Right lobe of liver (tissue), 6 donors: ENCODE data around the gene ASXL1. TPM values are rescaled to one million over a fixed set of nuclear protein-coding genes. Genes with fewer than 3 reads are reported as not detected.
"Not testable (repeated sequence)": the region's sequence is repeated elsewhere in the genome, so short reads cannot be mapped to it uniquely, and the experiment has no call there.

ENCODE experiments used
- ATAC-seq, 4 donors: fragments of 200-7000 bp; cut with Tn5 transposase; one replicate each; pipeline ENCODE4 v1.9.1; 2020; ENCODE audit warnings: mild to moderate bottlenecking in 4 of 4, moderate library complexity in 4 of 4
- DNase-seq, 3 donors: peaks; one replicate each; pipeline ENCODE4 v3.0.0-alpha.2; 2020
- H3K27ac ChIP-seq, 3 donors: fragments of 200-600 bp; one replicate each; pipeline ENCODE4 v1.8.0; 2022
- H3K27me3 ChIP-seq, 2 donors: fragments of 200-600 bp; one replicate each; pipeline ENCODE4 v1.8.0; 2022
- H3K36me3 ChIP-seq, 4 donors: fragments of 200-600 bp; sonication (generic) in 1 of 4; one replicate each; pipeline versions ENCODE4 v1.5.1 to v1.8.0; 2017 to 2022; ENCODE audit warnings: control low read depth in 1 of 4
- H3K4me1 ChIP-seq, 4 donors: fragments of 200-600 bp; sonication (generic) in 1 of 4; one replicate each; pipeline versions ENCODE4 v1.5.1 to v1.8.0; 2017 to 2022; ENCODE audit warnings: control low read depth in 1 of 4
- H3K4me3 ChIP-seq, 3 donors: fragments of 200-600 bp; one replicate each; pipeline ENCODE4 v1.8.0; 2022
- H3K9me3 ChIP-seq, 4 donors: fragments of 200-600 bp; sonication (generic) in 1 of 4; one replicate each; pipeline versions ENCODE4 v1.5.1 to v1.8.0; 2017 to 2022; ENCODE audit warnings: control low read depth in 1 of 4
- CTCF ChIP-seq, 4 donors: fragments of 200-600 bp in 3 of 4; fragments of 450-650 bp in 1 of 4; IDR thresholded peaks; one replicate each; pipeline versions ENCODE4 v1.5.1 to v1.8.0; 2016 to 2022; ENCODE audit warnings: antibody characterized with exemption in 4 of 4, mild to moderate bottlenecking in 2 of 4
- POLR2A ChIP-seq: fragments of 450-650 bp; IDR thresholded peaks from one replicate; pipeline ENCODE4 v1.6.1; 2017; ENCODE audit warnings: antibody characterized with exemption, mild to moderate bottlenecking
- WGBS: methylation state at CpG from one replicate; pipeline ENCODE4 v1.1.6; 2018; ENCODE audit warnings: low coverage, low lambda C conversion rate; ENCODE audit not compliant: insufficient coverage; ENCODE audit errors: missing lambda C conversion rate; 5-methylcytosine and 5-hydroxymethylcytosine counted together
- intact Hi-C, 2 donors: fragments of 100-400 bp; cut with DNase I; formaldehyde crosslinking; loops; one replicate each; pipeline versions ENCODE4 v1.11.2 to v1.14.1; 2022
- total RNA-seq, 6 experiments: library from RNA; depleted of rRNA in 2 of 6; stranded (reverse); fragments of >200 nt in 2 of 6; fragmentation: NEBNext Ultra II Directional in 3 of 6; extraction: Animal tissue kit (Norgen Biotek cat#: 25700) in 3 of 6; gene quantifications; one replicate each; pipeline versions ENCODE4 v1.1.0 to v1.2.4, GENCODE V29; 2016 to 2023
- donor health status: DM: no; HTN: yes; CAD: no.
- donor health status: DM: no; HTN: no; CAD: no.
- donor health status: DM: no; HTN: no; CAD: no.
- donor health status: DM: no; HTN: yes; CAD: no.
- donor health status: DM: no; HTN: yes; CAD: no.

ASXL1 gene
- total RNA-seq, 6 experiments from 2014 or later = 18.9 to 41.8 (median 26.0) TPM

GRCh38 chr20:32400476-32400875 lies 42.3 kb downstream of the ASXL1 start:
- ATAC-seq (no peak), DNase-seq (no peak)
- 100% methylated on average over 1 of the region's 1 CpG for WGBS
- Histone ChIP-seq H3K27me3 (no peaks in the 10 kb centered on the region), H3K36me3 (no peaks in the 10 kb centered on the region), H3K27ac (no peak overlapping the region), H3K4me1 (no peaks in the 10 kb centered on the region), H3K4me3 (no peak overlapping the region), H3K9me3 (no peaks in the 10 kb centered on the region)
- TF ChIP-seq POLR2A (no peak), CTCF (IDR thresholded peaks at IDR 0.05) (no peak)
- intact Hi-C loops = no loop called here

GRCh38 chr20:32404017-32404416 lies 45.9 kb downstream of the ASXL1 start:
- no peaks in the 10 kb centered on the region for H3K9me3 ChIP-seq
- DNase-seq (no peak), ATAC-seq (no peak)
- H3K27me3 ChIP-seq = no peaks in the 10 kb centered on the region
- H3K4me3 ChIP-seq = no peak overlapping the region
- H3K4me1 ChIP-seq = no peaks in the 10 kb centered on the region
- WGBS = 71% methylated on average over 2 of the region's 2 CpGs
- TF ChIP-seq CTCF (IDR thresholded peaks at IDR 0.05) = no peak
- TF ChIP-seq POLR2A = no peak
- peaks cover 0 to 5% (median 0%) of the 10 kb centered on the region in 4 donors for H3K36me3 ChIP-seq
- intact Hi-C loops = no loop called here
- H3K27ac ChIP-seq = no peak overlapping the region

GRCh38 chr20:32406701-32407100 lies 48.6 kb downstream of the ASXL1 start:
- H3K27me3 ChIP-seq = no peaks in the 10 kb centered on the region
- H3K4me3 ChIP-seq = no peak overlapping the region
- 85% methylated on average over 4 of the region's 4 CpGs for WGBS
- H3K9me3 ChIP-seq = no peaks in the 10 kb centered on the region
- intact Hi-C loops = no loop called here
- no peak for TF ChIP-seq POLR2A
- TF ChIP-seq CTCF (IDR thresholded peaks at IDR 0.05) = no peak
- no peak for ATAC-seq
- no peak for DNase-seq
- H3K36me3 ChIP-seq = peaks cover 0 to 8% (median 2%) of the 10 kb centered on the region in 4 donors
- H3K27ac ChIP-seq = no peak overlapping the region
- H3K4me1 ChIP-seq = no peaks in the 10 kb centered on the region

- H3K4me3 ChIP-seq, H3K4me1 ChIP-seq, intact Hi-C loops, DNase-seq, H3K27me3 ChIP-seq, H3K36me3 ChIP-seq, H3K9me3 ChIP-seq, H3K27ac ChIP-seq: not testable (repeated sequence)
- 84% methylated on average over 8 of the region's 9 CpGs for WGBS
- peak in 1 of 4 donors; percentile 30 for ATAC-seq
Observed at GRCh38 chr20:32407131-32407750, 49.1 kb downstream of the ASXL1 start.

- TF ChIP-seq POLR2A (no peak), CTCF (IDR thresholded peaks at IDR 0.05) (no peak)
- Histone ChIP-seq H3K4me1 (no peaks in the 10 kb centered on the region), H3K36me3 (peaks cover 0 to 8% (median 2%) of the 10 kb centered on the region in 4 donors), H3K27me3 (no peaks in the 10 kb centered on the region), H3K27ac (no peak overlapping the region), H3K4me3 (no peak overlapping the region), H3K9me3 (no peaks in the 10 kb centered on the region)
- ATAC-seq = no peak
- whole genome bisulfite sequencing = 83% methylated on average over 2 of the region's 2 CpGs
- DNase-seq = no peak
- intact Hi-C loops = no loop called here
Observed at GRCh38 chr20:32411955-32412706, 54.0 kb downstream of the ASXL1 start.
